Stimulated activated naive CD8-positive, alpha-beta T cell treated with anti-CD3 and anti-CD28 coated beads, Interleukin-15, Interleukin-2, amounts not matched to agents 100 ng/mL and 50 ng/mL, for 24 hours (primary cell): Measurements from ENCODE around the gene PRSS56.
"Not testable (repeated sequence)": the region's sequence is repeated elsewhere in the genome, so short reads cannot be mapped to it uniquely, and the experiment has no call there.

Source experiments
- H3K27ac Mint-ChIP-seq: one replicate; pipeline ENCODE4 v1.8.0; 2021; ENCODE audit warnings: mild to moderate bottlenecking, mixed read lengths
- H3K27me3 Mint-ChIP-seq: one replicate; pipeline ENCODE4 v1.8.0; 2021; ENCODE audit warnings: mixed read lengths
- H3K36me3 Mint-ChIP-seq: one replicate; pipeline ENCODE4 v1.8.0; 2021; ENCODE audit warnings: low read depth, mixed read lengths
- H3K4me1 Mint-ChIP-seq: one replicate; pipeline ENCODE4 v1.8.0; 2021; ENCODE audit warnings: low read depth, mixed read lengths
- H3K4me3 Mint-ChIP-seq: one replicate; pipeline ENCODE4 v1.8.0; 2021; ENCODE audit warnings: mild to moderate bottlenecking, mixed read lengths
- H3K9me3 Mint-ChIP-seq: one replicate; pipeline ENCODE4 v1.8.0; 2021; ENCODE audit warnings: mixed read lengths

PRSS56 gene

DNA sequence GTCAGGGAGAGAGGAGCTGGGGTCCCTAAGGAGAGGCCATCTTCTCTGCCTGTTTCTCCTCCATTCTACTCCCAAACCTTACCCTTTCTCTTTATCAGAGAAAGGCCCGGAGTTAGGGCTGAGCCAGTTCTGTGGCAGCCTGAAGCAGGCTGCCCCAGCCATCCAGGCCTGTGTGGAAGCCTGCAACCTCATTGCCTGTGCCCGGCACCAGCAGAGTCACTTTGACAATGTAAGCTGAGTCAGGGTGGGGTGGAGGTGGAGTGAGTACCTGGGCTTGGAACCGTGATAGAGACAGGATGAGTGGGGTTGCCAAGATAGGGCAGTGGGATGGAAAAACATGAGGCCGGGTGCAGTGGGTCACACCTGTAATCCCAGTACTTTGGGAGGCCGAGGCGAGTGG is 24.5 kb downstream of the PRSS56 start:
- Mint-ChIP-seq H3K9me3 (peaks cover 5% of the 10 kb centered on the region), H3K36me3 (peaks cover 38% of the 10 kb centered on the region), H3K27me3 (no peaks in the 10 kb centered on the region), H3K4me3 (no peak overlapping the region), H3K4me1 (peaks cover 31% of the 10 kb centered on the region), H3K27ac (no peak overlapping the region)

DNA sequence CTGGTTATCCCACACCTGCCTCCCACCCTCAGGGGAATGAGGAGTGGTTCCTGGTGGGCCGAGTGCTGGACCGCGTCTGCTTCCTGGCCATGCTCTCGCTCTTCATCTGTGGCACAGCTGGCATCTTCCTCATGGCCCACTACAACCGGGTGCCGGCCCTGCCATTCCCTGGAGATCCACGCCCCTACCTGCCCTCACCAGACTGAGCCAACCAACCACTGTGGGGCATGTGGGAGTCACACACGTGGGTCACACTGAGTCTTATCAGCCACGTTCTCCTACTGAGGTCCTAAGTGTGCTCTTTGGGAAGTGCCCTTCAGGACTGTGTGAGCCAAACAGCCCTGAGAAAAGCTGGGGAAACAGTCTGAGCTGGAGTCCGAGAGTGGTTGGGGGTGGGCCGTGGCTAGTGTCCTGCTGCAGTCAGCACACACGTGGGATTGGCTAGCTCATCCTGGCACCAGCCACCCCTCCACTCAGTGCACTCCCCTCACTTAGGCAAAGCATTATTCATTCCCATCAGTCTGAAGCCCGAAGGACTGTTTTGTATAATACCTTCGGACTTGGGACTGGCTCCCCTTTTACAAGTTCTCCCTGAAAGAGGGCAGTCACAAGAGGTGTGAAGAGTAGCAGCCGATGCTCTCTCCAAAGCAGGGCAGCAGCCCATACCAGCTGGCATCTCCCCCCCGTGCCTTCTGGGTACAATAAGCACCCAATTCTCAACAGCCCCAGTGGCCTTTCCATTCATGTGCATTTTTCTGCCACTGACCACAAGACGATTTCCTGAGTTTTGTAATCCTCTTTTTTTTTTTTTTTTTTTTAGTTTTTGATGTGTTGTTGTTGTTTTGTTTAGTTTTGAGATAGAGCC is 25.6 kb downstream of the PRSS56 start:
- peaks cover 5% of the 10 kb centered on the region for H3K9me3 Mint-ChIP-seq
- no peak overlapping the region for H3K4me3 Mint-ChIP-seq
- H3K4me1 Mint-ChIP-seq = peaks cover 34% of the 10 kb centered on the region
- peaks cover 44% of the 10 kb centered on the region for H3K36me3 Mint-ChIP-seq
- H3K27ac Mint-ChIP-seq = no peak overlapping the region
- no peaks in the 10 kb centered on the region for H3K27me3 Mint-ChIP-seq

DNA sequence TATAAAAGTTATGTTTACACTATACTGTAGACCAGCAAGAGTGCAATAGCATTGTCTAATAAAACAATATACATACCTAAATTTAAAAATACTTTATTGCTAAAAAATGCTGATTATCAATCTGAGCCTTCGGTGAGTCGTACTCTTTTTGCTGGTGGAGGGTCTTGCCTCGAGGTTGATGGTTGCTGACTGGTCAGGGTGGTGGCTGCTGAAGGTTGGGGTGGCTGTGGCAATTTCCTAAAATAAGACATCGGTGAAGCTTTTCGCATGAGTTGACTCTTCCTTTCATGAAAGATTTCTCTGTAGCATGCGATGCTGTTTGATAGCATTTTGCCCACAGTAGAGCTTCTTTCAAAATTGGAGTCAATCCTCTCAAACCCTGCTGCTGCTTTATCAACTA is 27.8 kb downstream of the PRSS56 start:
- Mint-ChIP-seq H3K27me3 (no peaks in the 10 kb centered on the region), H3K4me3 (peak overlapping the region; percentile 45), H3K36me3 (peaks cover 49% of the 10 kb centered on the region), H3K4me1 (peaks cover 51% of the 10 kb centered on the region), H3K9me3 (peaks cover 5% of the 10 kb centered on the region), H3K27ac (peak overlapping the region; percentile 23)

DNA sequence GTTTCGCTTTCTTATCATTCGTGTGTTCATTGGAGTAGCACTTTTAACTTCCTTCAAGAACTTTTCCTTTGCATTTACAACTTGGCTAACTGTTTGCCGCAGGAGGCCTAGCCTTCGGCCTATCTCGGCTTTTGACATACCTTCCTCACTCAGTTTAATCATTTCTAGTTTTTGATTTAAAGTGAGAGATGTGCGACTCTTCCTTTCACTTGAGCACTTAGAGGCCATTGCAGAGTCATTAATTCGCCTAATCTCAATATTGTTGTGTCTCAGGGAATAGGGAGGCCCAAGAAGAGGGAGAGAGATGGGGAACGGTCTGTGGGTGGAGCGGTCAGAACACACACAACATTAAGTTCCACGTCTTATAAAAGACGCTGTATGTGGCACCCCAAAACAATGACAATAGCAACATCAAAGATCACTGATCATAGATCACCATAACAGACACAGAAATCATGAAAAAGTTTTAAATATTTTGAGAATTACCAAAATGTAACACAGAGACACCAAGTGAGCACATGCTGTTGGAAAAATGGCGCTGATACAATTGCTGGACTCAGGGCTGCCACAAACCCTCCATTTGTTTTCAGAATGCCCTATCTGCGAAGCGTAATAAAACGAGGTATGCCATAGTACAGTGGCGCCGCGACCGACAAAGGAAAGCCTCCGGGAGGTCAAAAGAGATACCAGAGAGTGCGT is 29.6 kb downstream of the PRSS56 start:
- H3K4me3 Mint-ChIP-seq = peak overlapping the region; percentile 98
- H3K27ac Mint-ChIP-seq = peak overlapping the region; percentile 99
- peaks cover 5% of the 10 kb centered on the region for H3K9me3 Mint-ChIP-seq
- H3K36me3 Mint-ChIP-seq = peaks cover 54% of the 10 kb centered on the region
- peaks cover 69% of the 10 kb centered on the region for H3K4me1 Mint-ChIP-seq
- H3K27me3 Mint-ChIP-seq = no peaks in the 10 kb centered on the region

DNA sequence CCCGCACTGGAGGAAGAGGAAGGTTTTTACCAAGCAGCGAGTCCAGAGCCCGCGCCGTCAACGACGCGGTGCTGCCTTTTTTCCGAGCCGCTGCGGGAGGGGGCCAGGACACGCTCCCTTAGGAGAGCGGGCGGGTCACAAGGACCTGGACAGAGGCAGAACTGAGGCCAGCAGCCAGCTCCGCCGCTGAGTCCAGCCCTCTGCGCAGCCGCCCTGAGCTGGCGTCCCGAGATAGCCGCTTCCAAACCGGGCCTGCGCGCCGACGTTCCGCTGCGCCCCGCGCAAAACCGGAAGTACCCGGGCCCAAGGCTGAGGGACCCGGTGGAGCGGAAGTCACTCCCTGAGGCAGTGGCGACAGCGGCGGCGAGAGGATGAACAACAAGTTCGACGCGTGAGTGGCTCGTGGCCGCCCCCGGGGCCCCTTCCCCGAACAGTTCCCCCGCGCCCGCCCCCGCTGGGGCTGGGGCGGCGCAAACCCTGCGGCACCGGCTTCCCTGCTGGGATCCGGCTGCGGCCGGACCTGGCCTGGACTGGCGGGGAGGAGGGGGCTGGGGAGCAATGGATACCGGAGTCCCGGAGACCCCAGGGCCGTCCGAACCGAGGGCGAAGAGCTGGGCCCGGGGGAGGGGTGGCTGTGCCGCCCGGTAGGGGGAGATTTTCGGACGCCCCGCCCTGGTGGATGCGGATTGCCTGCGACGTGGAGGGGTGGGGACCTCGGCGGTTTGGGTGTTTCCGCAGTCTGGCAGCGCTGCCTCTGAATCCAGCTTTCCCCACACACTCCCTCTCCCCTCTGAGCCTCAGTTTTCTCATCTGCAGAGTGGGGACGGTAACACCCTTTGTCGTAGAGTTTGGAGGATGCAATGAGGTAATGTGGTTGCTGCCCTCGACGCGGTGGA is 30.4 kb downstream of the PRSS56 start, which contains the start of the genes EIF4E2 and TIGD1:
TSS of gene EIF4E2 (plus strand) at position 336 of the 896 bp plus-strand sequence. CDS start at position 372, 36 bp downstream.
TSS of gene TIGD1 (minus strand) at position 204 of the 896 bp plus-strand sequence. CDS start 675 bp downstream, outside the sequence.
- Mint-ChIP-seq H3K27ac (peak within 1 kb of the TSS; percentile 99), H3K4me3 (peak within 1 kb of the TSS; percentile 98), H3K27me3 (no peaks in the 10 kb centered on the region), H3K36me3 (peaks cover 53% of the 10 kb centered on the region), H3K4me1 (peaks cover 69% of the 10 kb centered on the region), H3K9me3 (peaks cover 5% of the 10 kb centered on the region)

DNA sequence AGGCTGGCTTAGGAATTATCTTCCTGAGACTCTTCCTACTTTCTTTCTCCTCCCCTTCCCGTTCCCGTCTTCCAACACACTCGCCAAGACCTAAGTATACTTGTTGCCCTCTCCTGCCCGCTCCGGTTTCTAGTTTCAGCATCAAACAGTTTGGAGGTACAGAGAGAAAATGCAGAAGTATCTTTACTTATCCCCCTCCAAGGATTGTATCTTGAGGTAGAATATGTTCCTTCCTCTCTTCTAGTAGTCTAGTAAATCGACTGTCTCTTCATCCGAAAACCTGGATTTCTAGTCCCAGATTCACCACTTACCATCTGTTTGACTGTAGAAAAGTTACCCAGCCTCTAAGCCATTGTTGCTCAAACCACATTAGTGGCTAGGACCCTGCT is 31.1 kb downstream of the PRSS56 start:
- peaks cover 52% of the 10 kb centered on the region for H3K36me3 Mint-ChIP-seq
- peak overlapping the region; percentile 85 for H3K27ac Mint-ChIP-seq
- H3K27me3 Mint-ChIP-seq = no peaks in the 10 kb centered on the region
- peak overlapping the region; percentile 98 for H3K4me3 Mint-ChIP-seq
- peaks cover 69% of the 10 kb centered on the region for H3K4me1 Mint-ChIP-seq
- peaks cover 5% of the 10 kb centered on the region for H3K9me3 Mint-ChIP-seq

DNA sequence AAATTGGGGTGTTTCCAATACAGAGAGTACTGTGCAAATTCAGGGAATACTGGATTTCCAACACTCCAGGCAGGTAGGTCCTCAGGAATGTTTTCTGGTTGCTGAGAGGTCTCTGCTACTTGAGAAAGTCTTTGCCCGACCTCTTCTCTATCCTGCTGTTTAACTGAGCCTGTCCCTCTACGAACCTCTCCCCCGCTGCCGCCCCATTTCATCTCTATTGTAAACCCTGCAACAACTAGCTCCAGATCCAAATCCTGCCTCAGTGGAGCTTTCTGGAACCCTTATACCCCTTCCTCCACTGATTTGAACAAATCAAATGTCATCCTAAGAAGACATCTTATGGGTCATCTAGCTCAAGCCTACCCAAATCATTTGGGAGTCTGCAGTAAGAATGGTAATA is 31.6 kb downstream of the PRSS56 start:
- Mint-ChIP-seq H3K36me3 (peaks cover 51% of the 10 kb centered on the region), H3K27ac (peak overlapping the region; percentile 85), H3K9me3 (peaks cover 5% of the 10 kb centered on the region), H3K27me3 (no peaks in the 10 kb centered on the region), H3K4me3 (peak overlapping the region; percentile 98), H3K4me1 (peaks cover 64% of the 10 kb centered on the region)

DNA sequence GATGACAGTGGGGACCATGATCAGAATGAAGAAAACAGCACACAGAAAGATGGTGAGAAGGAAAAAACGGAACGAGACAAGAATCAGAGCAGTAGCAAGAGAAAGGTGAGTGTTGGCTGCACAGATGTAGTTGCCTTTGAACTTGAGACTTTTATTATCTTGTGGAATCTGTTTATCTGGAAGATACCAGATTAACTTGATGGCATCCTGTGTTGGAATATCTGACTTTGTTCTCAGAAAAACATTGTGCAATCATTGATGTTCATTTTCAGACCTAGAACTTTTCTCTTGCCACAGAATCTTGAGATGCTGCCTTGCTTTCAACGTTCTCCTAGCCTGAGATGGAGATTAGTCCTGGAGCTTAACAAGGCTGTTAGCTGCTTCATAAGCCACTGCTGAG is 36.2 kb downstream of the PRSS56 start:
- Mint-ChIP-seq H3K27ac (no peak overlapping the region), H3K36me3 (peaks cover 51% of the 10 kb centered on the region), H3K27me3 (no peaks in the 10 kb centered on the region), H3K9me3 (no peaks in the 10 kb centered on the region), H3K4me3 (no peak overlapping the region), H3K4me1 (peaks cover 32% of the 10 kb centered on the region)

DNA sequence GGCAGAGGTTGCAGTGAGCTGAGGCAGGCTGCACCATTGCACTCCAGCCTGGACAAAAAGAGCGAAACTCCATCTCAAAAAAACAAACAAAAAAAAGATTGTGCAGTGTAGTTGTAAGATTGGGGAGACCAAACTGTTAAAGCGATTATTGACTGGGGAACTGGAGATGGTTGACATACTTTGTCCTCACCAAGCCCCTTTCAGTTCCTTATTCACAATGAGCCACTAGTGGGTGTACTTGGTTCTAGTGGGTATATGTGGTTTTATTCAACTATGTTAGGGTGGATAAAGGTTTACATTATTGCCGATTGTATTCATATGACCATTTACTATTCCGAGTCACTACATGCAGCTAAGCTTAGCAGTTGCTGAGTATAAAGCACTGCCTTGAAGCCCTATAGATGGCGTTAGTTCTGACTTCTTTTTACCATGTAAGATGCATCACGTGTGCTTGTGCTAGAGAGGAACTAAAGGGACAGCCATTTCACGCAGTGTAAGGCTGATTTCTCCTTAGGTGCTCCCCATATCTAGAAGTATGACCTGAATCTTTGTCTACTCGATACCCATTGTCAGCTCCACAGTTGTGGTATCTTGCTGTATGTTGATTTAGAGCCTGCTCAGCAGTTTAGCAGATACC is 42.4 kb downstream of the PRSS56 start:
- Mint-ChIP-seq H3K4me3 (no peak overlapping the region), H3K36me3 (peaks cover 79% of the 10 kb centered on the region), H3K4me1 (peaks cover 4% of the 10 kb centered on the region), H3K27me3 (no peaks in the 10 kb centered on the region), H3K9me3 (no peaks in the 10 kb centered on the region), H3K27ac (no peak overlapping the region)

DNA sequence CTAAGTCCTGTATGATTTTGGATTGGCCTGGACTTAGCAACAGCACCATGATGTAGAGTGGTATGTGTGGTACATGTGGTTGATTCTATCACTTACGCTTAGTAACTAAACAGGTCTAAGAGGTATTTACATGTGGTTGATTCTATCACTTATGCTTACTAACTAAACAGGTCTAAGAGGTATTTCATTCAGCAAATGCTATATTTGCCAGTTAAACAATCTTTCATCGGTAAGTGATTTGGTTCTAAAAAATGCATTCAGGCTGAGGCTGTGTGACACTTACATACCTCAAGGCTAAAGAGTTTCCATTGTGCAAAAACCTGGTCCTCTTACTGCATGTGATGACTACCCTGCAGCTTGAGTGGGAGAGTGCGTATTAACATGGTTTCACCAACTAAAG is 43.4 kb downstream of the PRSS56 start:
- H3K27ac Mint-ChIP-seq = peak overlapping the region; percentile 40
- no peaks in the 10 kb centered on the region for H3K27me3 Mint-ChIP-seq
- no peaks in the 10 kb centered on the region for H3K9me3 Mint-ChIP-seq
- H3K4me1 Mint-ChIP-seq = peaks cover 4% of the 10 kb centered on the region
- peaks cover 83% of the 10 kb centered on the region for H3K36me3 Mint-ChIP-seq
- H3K4me3 Mint-ChIP-seq = no peak overlapping the region

DNA sequence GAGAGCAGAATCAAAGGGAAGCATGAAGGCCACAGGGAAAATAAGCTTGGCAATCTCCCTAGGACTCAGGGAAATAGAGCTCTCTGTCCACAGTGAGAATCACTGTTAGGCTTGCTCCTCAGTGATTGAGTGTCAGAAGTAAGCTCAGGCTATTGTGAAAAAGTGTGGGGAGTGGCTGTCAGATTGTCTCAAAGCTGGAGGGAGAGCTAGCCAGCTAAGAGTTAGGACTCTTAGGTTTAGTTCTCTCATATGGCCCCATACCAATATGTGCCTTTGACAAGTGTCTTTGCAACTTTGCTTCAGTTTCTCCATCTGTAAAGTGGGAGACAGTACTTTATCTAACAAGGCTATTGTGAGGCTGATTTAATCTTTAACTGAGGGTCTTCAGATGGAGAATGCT is 47.5 kb downstream of the PRSS56 start:
- H3K27ac Mint-ChIP-seq = no peak overlapping the region
- peaks cover 3% of the 10 kb centered on the region for H3K4me1 Mint-ChIP-seq
- no peaks in the 10 kb centered on the region for H3K27me3 Mint-ChIP-seq
- no peaks in the 10 kb centered on the region for H3K9me3 Mint-ChIP-seq
- no peak overlapping the region for H3K4me3 Mint-ChIP-seq
- peaks cover 72% of the 10 kb centered on the region for H3K36me3 Mint-ChIP-seq

DNA sequence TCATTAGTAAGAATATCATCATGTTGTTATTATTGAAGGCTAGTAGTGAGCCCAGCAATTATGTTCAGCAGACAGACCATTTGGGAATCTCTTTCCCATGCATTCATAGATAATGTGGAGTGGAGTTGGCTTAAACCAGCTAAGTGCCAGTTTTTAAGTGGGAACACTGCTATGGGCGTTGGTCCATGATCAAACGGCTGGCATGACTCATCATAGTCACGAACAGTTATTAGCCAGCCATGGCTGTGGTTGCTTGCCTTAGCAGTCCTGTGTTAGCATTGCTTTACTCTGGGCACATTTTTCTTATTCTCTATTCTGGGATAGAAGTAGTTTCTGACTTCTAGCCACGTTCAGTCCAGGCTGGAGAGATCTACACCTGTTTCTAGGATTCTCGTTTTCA is 48.0 kb downstream of the PRSS56 start:
- peaks cover 72% of the 10 kb centered on the region for H3K36me3 Mint-ChIP-seq
- no peaks in the 10 kb centered on the region for H3K27me3 Mint-ChIP-seq
- no peak overlapping the region for H3K4me3 Mint-ChIP-seq
- no peaks in the 10 kb centered on the region for H3K4me1 Mint-ChIP-seq
- H3K9me3 Mint-ChIP-seq = no peaks in the 10 kb centered on the region
- no peak overlapping the region for H3K27ac Mint-ChIP-seq

DNA sequence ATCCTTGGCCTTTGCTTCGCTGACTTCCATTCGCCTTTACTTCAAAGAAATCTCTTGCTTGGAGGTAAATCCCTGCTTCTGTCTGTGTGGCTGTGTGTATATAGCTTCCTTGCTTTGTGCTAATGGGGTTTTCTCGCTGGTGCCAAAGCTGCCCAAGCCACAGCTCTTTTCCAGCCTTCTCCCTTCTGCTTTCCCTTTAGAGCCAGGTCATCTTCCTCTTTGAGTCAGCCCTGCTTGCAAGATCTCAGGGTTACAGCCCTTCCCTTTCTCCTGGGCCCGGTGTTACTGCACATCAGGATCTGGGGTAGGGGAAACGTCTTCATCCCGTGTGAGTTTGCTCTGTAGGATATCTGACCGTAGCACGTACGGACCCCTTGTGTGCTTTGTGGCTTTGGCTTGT is 49.4 kb downstream of the PRSS56 start:
- Mint-ChIP-seq H3K4me1 (no peaks in the 10 kb centered on the region), H3K27ac (no peak overlapping the region), H3K9me3 (no peaks in the 10 kb centered on the region), H3K36me3 (peaks cover 67% of the 10 kb centered on the region), H3K4me3 (no peak overlapping the region), H3K27me3 (no peaks in the 10 kb centered on the region)

DNA sequence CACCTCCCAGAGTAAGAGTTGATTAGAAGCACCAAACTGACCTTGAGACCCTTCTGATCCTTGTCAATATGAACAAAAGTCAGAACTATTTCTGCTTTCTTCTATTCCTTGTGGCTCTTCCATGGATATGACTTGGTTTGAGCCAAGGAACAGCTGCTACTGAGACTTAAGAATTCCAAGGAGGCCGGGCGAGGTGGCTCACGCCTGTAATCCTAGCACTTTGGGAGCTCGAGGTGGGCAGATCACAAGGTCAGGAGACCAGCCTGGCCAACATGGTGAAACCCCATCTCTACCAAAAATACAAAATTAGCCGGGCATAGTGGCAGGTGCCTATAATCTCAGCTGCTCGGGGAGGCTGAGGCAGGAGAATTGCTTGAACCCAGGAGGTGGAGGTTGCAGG is 50.3 kb downstream of the PRSS56 start:
- not testable (repeated sequence) for H3K4me3 Mint-ChIP-seq

More for the DNA sequence above, 50.3 kb downstream of the PRSS56 start:
- H3K27me3 Mint-ChIP-seq, H3K9me3 Mint-ChIP-seq, H3K4me1 Mint-ChIP-seq, H3K27ac Mint-ChIP-seq: not testable (repeated sequence)
- peaks cover 67% of the 10 kb centered on the region for H3K36me3 Mint-ChIP-seq
